Measurements from ENCODE around the gene XPA. TPM values are rescaled to one million over a fixed set of nuclear protein-coding genes. Genes with fewer than 3 reads are reported as not detected.

The XPA gene
- polyA plus RNA-seq, 1 experiment: 1.4 TPM

DNA sequence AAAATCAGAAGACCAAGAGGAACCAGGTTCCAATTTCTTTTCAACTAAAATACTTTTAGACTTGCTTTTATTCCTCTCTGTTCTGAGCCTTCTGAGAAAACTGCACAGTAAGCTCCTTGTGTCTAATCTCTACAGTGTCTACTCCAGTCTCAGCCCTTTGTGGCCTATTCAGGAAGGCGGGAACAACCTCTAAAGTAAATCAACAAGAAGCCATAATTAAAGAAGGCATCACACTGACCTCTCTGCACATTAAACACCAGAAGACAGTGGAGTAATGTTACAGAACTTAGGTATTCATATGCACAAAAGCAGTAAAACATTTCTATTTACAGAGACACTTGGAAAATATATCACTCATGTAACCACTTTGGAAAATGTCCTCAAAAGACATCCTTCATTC, 14.9 kb downstream of the XPA start:
- DNase-seq (ENCODE audit: low read depth): no peak
- CTCF ChIA-PET: no interaction called here
- no peak overlapping the region for H3K4me3 ChIP-seq (ENCODE audit: low read depth, low read length)
- no peaks in the 10 kb centered on the region; the same call in none of the 2 replicates for H3K36me3 ChIP-seq (ENCODE audit: control insufficient read depth, insufficient read depth, low read length)
- POLR2A ChIA-PET: no interaction called here
- TF ChIP-seq CTCF (IDR thresholded peaks at IDR 0.05; ENCODE audit: insufficient read depth, low read depth, low read length): no peak
- H3K27me3 ChIP-seq (ENCODE audit: control insufficient read depth, insufficient read depth, low read length): no peaks in the 10 kb centered on the region

- H3K27me3 ChIP-seq (ENCODE audit: control insufficient read depth, insufficient read depth, low read length): no peaks in the 10 kb centered on the region
- POLR2A ChIA-PET: no interaction called here
These were observed 21.5 kb downstream of the XPA start for GRCh38 chr9:97675655-97676054.

GRCh38 chr9:97673922-97674321, 23.2 kb downstream of the XPA start:
- Histone ChIP-seq H3K36me3 (ENCODE audit: control insufficient read depth, insufficient read depth, low read length) (peaks cover 9% of the 10 kb centered on the region), H3K4me3 (ENCODE audit: low read depth, low read length) (no peak overlapping the region), H3K27me3 (ENCODE audit: control insufficient read depth, insufficient read depth, low read length) (no peaks in the 10 kb centered on the region)
- no peak for DNase-seq (ENCODE audit: low read depth)
- ChIA-PET POLR2A (no interaction called here), CTCF (interaction anchor here (0.6 to 0.7 kb wide), 2 partner anchors 9 to 27 kb away, joined by 3 to 4 read pairs; no protein-coding TSS in a partner anchor)
- TF ChIP-seq CTCF (IDR thresholded peaks at IDR 0.05; ENCODE audit: insufficient read depth, low read depth, low read length): no peak

More at GRCh38 chr9:97675655-97676054, 21.5 kb downstream of the XPA start:
- Histone ChIP-seq H3K4me3 (ENCODE audit: low read depth, low read length) (no peak overlapping the region), H3K36me3 (ENCODE audit: control insufficient read depth, insufficient read depth, low read length) (peaks cover 7% of the 10 kb centered on the region)
- TF ChIP-seq CTCF (IDR thresholded peaks at IDR 0.05; ENCODE audit: insufficient read depth, low read depth, low read length): no peak
- no peak for DNase-seq (ENCODE audit: low read depth)
- CTCF ChIA-PET: no interaction called here

- TF ChIP-seq CTCF (IDR thresholded peaks at IDR 0.05; ENCODE audit: insufficient read depth, low read depth, low read length): no peak
- ChIA-PET POLR2A (no interaction called here), CTCF (interaction anchor here (1.0 kb wide), 1 partner anchor 1102 kb away, joined by 3 read pairs; no protein-coding TSS in a partner anchor)
- Histone ChIP-seq H3K27me3 (ENCODE audit: control insufficient read depth, insufficient read depth, low read length) (no peaks in the 10 kb centered on the region), H3K36me3 (ENCODE audit: control insufficient read depth, insufficient read depth, low read length) (peaks cover 11% of the 10 kb centered on the region), H3K4me3 (ENCODE audit: low read depth, low read length) (no peak overlapping the region)
- DNase-seq (ENCODE audit: low read depth): no peak
These were observed 24.7 kb downstream of the XPA start for GRCh38 chr9:97672403-97672802.

GRCh38 chr9:97670586-97670985, 26.6 kb downstream of the XPA start:
- POLR2A ChIA-PET: no interaction called here
- CTCF ChIA-PET: interaction anchor here (0.7 to 1.4 kb wide), 2 partner anchors 9 to 23 kb away, joined by 3 read pairs; no protein-coding TSS in a partner anchor
- Histone ChIP-seq H3K4me3 (ENCODE audit: low read depth, low read length) (no peak overlapping the region), H3K27me3 (ENCODE audit: control insufficient read depth, insufficient read depth, low read length) (no peaks in the 10 kb centered on the region), H3K36me3 (ENCODE audit: control insufficient read depth, insufficient read depth, low read length) (peaks cover 15% of the 10 kb centered on the region)
- DNase-seq (ENCODE audit: low read depth): no peak
- no peak for TF ChIP-seq CTCF (IDR thresholded peaks at IDR 0.05; ENCODE audit: insufficient read depth, low read depth, low read length)

Data from BJ (cell line).